PC-3 (cell line): ENCODE results near the gene PLS3.
"Not testable (repeated sequence)": the region's sequence is repeated elsewhere in the genome, so short reads cannot be mapped to it uniquely, and the experiment has no call there.

Experiments used
- EZH2phosphoT487 ChIP-seq: fragments of 300-600 bp; sonication (generic); IDR thresholded peaks from 2 replicates; pipeline ENCODE4 v1.6.1; 2018; ENCODE audit warnings: mild to moderate bottlenecking, antibody characterized with exemption, low read length, borderline replicate concordance
- TF ChIP-seq, protein P1 (sequence below): fragments of 300-600 bp; sonication (generic); conservative IDR thresholded peaks from 2 replicates; pipeline ENCODE4 v1.5.1; 2017; ENCODE audit warnings: antibody characterized with exemption, low read depth, mild to moderate bottlenecking, low read length

DNA sequence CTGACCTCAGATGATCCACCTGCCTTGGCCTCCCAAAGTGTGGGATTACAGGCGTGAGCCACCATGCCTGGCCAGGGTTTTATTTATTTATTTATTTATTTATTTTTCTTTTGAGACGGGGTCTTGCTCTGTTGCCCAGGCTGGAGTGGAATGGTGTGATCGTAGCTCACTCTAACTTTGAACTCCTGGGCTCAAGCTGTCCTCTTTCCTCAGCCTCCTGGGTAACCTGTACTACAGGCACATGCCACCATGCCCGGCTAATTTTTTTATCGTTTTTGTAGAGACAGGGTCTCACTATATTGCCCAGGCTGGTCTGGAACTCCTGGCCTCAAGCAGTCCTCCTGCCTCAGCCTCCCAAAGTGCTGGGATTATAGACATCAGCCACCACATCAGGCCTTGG lies 72.4 kb downstream of the PLS3 start:
- TF ChIP-seq, protein P1, sequence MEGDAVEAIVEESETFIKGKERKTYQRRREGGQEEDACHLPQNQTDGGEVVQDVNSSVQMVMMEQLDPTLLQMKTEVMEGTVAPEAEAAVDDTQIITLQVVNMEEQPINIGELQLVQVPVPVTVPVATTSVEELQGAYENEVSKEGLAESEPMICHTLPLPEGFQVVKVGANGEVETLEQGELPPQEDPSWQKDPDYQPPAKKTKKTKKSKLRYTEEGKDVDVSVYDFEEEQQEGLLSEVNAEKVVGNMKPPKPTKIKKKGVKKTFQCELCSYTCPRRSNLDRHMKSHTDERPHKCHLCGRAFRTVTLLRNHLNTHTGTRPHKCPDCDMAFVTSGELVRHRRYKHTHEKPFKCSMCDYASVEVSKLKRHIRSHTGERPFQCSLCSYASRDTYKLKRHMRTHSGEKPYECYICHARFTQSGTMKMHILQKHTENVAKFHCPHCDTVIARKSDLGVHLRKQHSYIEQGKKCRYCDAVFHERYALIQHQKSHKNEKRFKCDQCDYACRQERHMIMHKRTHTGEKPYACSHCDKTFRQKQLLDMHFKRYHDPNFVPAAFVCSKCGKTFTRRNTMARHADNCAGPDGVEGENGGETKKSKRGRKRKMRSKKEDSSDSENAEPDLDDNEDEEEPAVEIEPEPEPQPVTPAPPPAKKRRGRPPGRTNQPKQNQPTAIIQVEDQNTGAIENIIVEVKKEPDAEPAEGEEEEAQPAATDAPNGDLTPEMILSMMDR, result not testable (repeated sequence)
- TF ChIP-seq EZH2phosphoT487, result not testable (repeated sequence)
